ENCODE results near the gene THOP1. TPM values are rescaled to one million over a fixed set of nuclear protein-coding genes. Genes with fewer than 3 reads are reported as not detected.
"Not testable (repeated sequence)": the region's sequence is repeated elsewhere in the genome, so short reads cannot be mapped to it uniquely, and the experiment has no call there.

Gene THOP1
- total RNA-seq, 2 experiments from 2014 or later = 126 TPM

DNA sequence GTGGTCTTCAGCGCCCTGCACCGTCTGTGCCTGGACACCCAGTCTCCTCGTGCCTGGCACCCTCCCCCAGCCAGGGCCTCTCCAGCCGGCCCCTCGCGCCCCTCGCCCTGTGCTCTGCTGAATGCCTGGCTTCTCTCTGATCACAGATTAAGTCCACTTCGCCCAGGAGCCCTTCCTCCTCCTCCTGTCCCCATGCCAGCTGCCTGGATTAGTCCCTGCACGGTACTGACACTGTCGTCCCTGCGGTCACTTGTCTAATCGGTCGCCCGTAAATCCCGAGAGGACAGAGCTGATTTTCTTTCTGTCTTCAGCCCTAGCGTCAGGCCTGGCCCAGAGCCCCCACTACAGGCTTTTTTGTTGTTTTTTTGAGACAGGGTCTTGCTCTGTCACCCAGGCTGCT is 6.6 kb downstream of the THOP1 start:
- Mint-ChIP-seq H3K4me3 (no peak overlapping the region), H3K27me3 (no peaks in the 10 kb centered on the region), H3K4me1 (ENCODE audit: low read depth) (peaks cover 18% of the 10 kb centered on the region), H3K9me3 (no peaks in the 10 kb centered on the region), H3K36me3 (peaks cover 31% of the 10 kb centered on the region), H3K27ac (no peak overlapping the region)
- intact Hi-C loops (cut with micrococcal nuclease) = no loop called here
- POLR2A ChIA-PET = no interaction called here
- CTCF ChIA-PET = no interaction called here
- no peak for DNase-seq

DNA sequence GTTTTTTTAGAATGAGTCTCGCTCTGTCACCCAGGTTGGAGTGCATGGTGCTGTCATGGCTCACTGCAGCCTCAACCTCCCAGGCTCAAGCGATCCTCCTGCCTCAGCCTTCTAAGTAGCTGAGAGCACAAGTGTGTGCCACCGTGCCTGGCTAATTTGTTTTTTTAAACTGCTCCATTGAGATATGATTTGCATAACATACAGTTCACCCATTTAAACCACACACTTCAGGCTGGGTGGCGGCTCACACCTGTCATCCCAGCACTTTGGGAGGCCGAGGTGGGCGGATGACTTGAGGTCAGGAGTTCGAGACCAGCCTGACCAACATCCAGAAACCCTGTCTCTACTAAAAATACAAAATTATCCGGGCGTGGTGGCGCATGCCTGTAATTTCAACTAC is 7.4 kb downstream of the THOP1 start:
- Mint-ChIP-seq H3K36me3 (peaks cover 30% of the 10 kb centered on the region), H3K4me1 (ENCODE audit: low read depth) (peaks cover 11% of the 10 kb centered on the region)
- H3K27ac Mint-ChIP-seq; H3K4me3 Mint-ChIP-seq; POLR2A ChIA-PET; intact Hi-C loops (cut with micrococcal nuclease); DNase-seq; H3K27me3 Mint-ChIP-seq; CTCF ChIA-PET; H3K9me3 Mint-ChIP-seq: not testable (repeated sequence)

DNA sequence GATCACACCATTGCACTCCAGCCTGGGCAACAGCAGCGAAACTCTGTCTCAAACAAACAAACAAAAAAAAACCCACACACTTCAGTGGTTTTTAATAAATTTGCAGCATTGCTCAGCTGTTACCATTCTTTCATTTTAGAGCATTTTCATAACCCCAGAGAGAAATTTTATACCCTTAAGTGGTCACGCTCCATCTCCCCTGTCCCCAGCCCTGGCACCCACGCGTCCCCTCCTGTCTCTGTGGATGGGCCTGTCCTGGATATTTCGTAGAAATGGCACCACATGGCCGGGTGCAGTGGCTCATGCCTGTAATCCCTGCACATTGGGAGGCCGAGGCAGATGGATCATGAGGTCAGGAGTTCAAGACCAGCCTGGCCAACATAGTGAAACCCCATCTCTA is 7.8 kb downstream of the THOP1 start:
- H3K4me3 Mint-ChIP-seq = no peak overlapping the region
- no peaks in the 10 kb centered on the region for H3K9me3 Mint-ChIP-seq
- no peak overlapping the region for H3K27ac Mint-ChIP-seq
- H3K27me3 Mint-ChIP-seq = no peaks in the 10 kb centered on the region
- intact Hi-C loops (cut with micrococcal nuclease) = no loop called here
- ChIA-PET CTCF (no interaction called here), POLR2A (no interaction called here)
- no peak for DNase-seq
- H3K4me1 Mint-ChIP-seq (ENCODE audit: low read depth) = peaks cover 9% of the 10 kb centered on the region
- H3K36me3 Mint-ChIP-seq = peaks cover 31% of the 10 kb centered on the region

DNA sequence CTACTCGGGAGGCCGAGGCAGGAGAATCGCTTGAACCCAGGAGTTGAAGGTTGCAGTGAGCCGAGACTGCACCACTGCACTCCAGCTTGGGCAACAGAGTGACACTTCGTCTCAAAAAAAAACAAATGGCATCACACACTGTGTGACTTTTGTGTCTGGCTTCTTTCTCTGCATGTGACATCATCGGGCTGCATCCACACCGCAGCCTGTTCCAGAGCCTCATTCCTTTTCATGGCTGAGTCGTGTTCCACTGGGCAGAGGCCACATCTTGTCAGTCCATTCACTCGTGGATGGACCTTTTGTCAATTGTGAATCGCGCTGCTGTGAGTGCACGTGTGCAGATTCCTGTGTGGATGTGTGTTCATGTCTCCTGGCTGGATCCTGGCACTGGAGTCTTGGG is 8.3 kb downstream of the THOP1 start:
- intact Hi-C loops (cut with micrococcal nuclease) = no loop called here
- Mint-ChIP-seq H3K27me3 (no peaks in the 10 kb centered on the region), H3K9me3 (no peaks in the 10 kb centered on the region), H3K4me3 (no peak overlapping the region), H3K36me3 (peaks cover 31% of the 10 kb centered on the region), H3K27ac (no peak overlapping the region), H3K4me1 (ENCODE audit: low read depth) (peaks cover 7% of the 10 kb centered on the region)
- no peak for DNase-seq
- ChIA-PET POLR2A (no interaction called here), CTCF (interaction anchor here (0.9 kb wide), 1 partner anchor 93 kb away, joined by 4 read pairs; no protein-coding TSS in a partner anchor)

DNA sequence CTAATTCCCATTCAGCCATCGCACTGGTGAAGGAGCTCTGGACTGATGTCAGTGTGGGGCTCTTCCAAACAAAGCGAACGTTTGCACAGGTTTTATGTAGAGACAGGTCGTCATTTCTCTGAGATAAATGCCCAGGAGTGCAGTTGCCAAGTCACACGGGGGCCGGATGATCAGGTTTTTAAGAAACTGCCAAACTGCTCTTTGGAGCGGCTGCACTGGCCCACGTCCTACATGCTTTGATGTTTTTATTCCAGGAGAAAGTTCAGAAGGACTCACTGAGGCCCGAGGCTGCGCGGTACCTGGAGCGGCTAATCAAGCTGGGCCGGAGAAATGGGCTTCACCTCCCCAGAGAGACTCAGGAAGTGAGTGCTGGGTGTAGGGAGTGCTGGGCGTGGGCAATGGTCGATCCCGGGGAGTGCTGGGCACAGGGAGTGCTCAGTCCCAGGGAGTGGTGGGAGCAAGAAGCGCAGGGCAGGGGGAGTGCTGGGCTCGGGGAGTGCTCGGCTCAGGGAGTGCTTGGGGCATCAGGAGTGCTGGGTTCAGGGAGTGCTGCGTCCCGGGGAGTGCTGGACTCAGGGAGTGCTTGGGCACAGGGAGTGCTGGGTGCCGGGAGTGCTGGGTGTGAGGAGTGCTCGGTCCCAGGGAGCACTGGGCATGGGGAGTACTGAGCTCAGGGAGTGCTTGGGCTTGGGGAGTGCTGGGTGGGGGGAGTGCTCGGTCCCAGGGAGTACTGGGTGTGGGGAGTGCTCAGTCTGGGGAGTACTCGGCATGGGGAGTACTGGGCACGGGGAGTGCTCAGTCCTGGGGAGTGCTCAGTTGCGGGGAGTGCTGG is 10.7 kb downstream of the THOP1 start:
- no peak overlapping the region for H3K4me3 Mint-ChIP-seq
- intact Hi-C loops (cut with micrococcal nuclease) = no loop called here
- no peaks in the 10 kb centered on the region for H3K9me3 Mint-ChIP-seq
- peaks cover 31% of the 10 kb centered on the region for H3K36me3 Mint-ChIP-seq
- H3K27ac Mint-ChIP-seq = no peak overlapping the region
- no peak for DNase-seq
- POLR2A ChIA-PET = no interaction called here
- no peaks in the 10 kb centered on the region for H3K27me3 Mint-ChIP-seq
- no peaks in the 10 kb centered on the region for H3K4me1 Mint-ChIP-seq (ENCODE audit: low read depth)
- CTCF ChIA-PET = interaction anchor here (1.2 kb wide), 1 partner anchor 148 kb away, joined by 3 read pairs; no protein-coding TSS in a partner anchor

DNA sequence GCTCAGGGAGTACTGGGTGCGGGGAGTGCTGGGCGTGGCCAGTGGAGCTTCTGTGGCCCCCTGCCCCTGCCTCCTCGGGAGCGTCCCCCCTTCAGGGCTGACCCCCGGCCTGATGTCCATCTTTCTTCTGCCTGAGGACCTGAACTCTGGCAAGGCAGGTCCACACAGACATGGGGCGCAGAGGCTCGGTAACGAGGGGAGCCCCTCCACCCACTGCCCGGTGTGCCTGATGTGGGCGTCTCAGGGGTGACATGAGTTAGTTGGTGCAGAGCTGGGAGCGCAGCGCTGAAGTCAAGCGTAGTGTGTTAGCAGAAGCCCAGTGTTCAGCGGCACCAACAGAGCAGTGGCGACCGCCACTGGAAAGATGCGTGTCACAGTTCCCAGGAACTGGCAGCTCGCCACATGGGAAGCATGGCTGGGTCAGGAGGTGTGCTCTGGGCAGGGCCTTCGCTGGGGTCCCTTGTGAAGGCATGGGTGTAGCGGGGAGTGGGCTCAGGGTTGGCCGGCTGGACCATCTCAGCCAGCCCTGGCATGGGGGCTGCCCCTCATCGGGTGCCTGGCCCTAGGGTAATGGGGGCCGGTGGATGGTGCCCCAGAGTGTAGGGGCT is 11.5 kb downstream of the THOP1 start:
- POLR2A ChIA-PET = no interaction called here
- Mint-ChIP-seq H3K4me3 (no peak overlapping the region), H3K36me3 (peaks cover 37% of the 10 kb centered on the region), H3K27me3 (no peaks in the 10 kb centered on the region), H3K27ac (no peak overlapping the region), H3K4me1 (ENCODE audit: low read depth) (no peaks in the 10 kb centered on the region), H3K9me3 (no peaks in the 10 kb centered on the region)
- CTCF ChIA-PET = interaction anchor here (1.2 kb wide), 1 partner anchor 148 kb away, joined by 3 read pairs; no protein-coding TSS in a partner anchor
- intact Hi-C loops (cut with micrococcal nuclease) = no loop called here
- no peak for DNase-seq

DNA sequence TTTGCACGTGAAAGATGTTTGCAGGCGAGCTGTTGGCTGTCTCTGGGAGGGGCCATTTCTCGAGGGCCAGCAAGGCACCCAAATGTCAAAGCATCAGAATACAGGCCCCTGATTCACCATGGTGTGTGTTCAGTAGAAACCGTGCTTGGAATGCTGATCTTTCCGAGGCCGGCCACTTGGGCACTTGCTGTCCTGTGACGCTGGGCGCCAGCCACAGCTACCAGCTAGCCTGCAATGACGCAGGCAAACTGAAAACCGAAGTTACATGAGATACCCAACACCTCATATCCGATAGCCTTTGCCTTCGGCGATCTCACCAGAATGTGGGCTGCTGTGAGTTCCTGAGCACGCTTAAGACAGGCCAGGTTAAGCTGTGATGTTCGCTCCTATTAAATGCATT is 12.0 kb downstream of the THOP1 start:
- no peaks in the 10 kb centered on the region for H3K4me1 Mint-ChIP-seq (ENCODE audit: low read depth)
- H3K4me3 Mint-ChIP-seq = no peak overlapping the region
- H3K27ac Mint-ChIP-seq = no peak overlapping the region
- POLR2A ChIA-PET = no interaction called here
- no peaks in the 10 kb centered on the region for H3K27me3 Mint-ChIP-seq
- DNase-seq = no peak
- H3K9me3 Mint-ChIP-seq = no peaks in the 10 kb centered on the region
- intact Hi-C loops (cut with micrococcal nuclease) = no loop called here
- H3K36me3 Mint-ChIP-seq = peaks cover 37% of the 10 kb centered on the region
- CTCF ChIA-PET = interaction anchor here (1.2 kb wide), 1 partner anchor 149 kb away, joined by 3 read pairs; no protein-coding TSS in a partner anchor

DNA sequence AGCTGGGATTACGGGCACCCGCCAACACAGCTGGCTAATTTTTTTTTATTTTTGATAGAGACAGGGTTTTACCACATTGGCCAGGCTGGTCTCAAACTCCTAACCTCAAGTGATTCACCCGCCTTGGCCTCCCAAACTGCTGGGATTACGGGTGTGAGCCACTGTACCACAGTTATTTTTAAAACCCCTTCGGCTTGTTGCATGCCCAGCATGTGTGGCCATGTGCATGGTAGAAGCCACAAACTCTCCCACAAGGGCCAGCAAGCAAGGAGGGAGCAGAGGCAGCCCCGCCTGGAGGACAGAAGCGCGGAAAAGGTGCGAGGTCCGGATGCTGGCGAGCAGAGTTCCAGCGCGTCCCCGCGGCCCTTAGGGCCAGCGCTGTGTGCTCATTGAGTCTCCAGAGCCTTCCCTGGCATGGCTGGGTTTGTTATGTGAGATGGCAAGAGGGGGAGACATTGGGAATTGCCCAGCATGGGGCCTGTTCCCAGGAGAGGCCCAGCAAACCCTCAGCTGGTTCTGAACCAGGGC is 12.9 kb downstream of the THOP1 start:
- Mint-ChIP-seq H3K36me3 (peaks cover 38% of the 10 kb centered on the region), H3K27ac (no peak overlapping the region), H3K4me3 (no peak overlapping the region), H3K27me3 (no peaks in the 10 kb centered on the region), H3K9me3 (no peaks in the 10 kb centered on the region), H3K4me1 (ENCODE audit: low read depth) (no peaks in the 10 kb centered on the region)
- no peak for DNase-seq
- intact Hi-C loops (cut with micrococcal nuclease) = no loop called here
- POLR2A ChIA-PET = no interaction called here
- CTCF ChIA-PET = no interaction called here

DNA sequence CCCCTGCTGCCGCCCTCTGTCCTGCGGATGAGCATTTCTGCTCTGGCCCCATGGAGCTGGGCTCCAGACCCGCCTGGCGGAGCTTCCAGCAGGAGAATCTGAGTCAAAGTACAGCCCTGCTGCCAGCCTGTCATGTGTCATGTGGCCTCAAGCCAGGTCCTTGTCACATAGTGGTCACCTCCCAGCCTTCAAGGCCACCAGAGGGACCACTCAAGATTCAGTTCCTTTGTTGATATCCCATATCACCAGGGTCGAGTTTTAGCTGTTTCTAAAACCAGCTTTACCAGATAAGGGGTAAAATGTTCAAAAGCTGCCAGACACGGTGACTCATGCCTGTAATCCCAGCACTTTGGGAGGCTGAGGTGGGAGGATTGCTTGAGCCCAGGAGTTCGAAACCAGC is 13.4 kb downstream of the THOP1 start:
- intact Hi-C loops (cut with micrococcal nuclease) = no loop called here
- POLR2A ChIA-PET = no interaction called here
- no peaks in the 10 kb centered on the region for H3K4me1 Mint-ChIP-seq (ENCODE audit: low read depth)
- CTCF ChIA-PET = interaction anchor here (1.0 kb wide), 1 partner anchor 151 kb away, joined by 3 read pairs; no protein-coding TSS in a partner anchor
- peaks cover 35% of the 10 kb centered on the region for H3K36me3 Mint-ChIP-seq
- no peak for DNase-seq
- H3K4me3 Mint-ChIP-seq = no peak overlapping the region
- H3K9me3 Mint-ChIP-seq = no peaks in the 10 kb centered on the region
- H3K27me3 Mint-ChIP-seq = no peaks in the 10 kb centered on the region
- no peak overlapping the region for H3K27ac Mint-ChIP-seq

DNA sequence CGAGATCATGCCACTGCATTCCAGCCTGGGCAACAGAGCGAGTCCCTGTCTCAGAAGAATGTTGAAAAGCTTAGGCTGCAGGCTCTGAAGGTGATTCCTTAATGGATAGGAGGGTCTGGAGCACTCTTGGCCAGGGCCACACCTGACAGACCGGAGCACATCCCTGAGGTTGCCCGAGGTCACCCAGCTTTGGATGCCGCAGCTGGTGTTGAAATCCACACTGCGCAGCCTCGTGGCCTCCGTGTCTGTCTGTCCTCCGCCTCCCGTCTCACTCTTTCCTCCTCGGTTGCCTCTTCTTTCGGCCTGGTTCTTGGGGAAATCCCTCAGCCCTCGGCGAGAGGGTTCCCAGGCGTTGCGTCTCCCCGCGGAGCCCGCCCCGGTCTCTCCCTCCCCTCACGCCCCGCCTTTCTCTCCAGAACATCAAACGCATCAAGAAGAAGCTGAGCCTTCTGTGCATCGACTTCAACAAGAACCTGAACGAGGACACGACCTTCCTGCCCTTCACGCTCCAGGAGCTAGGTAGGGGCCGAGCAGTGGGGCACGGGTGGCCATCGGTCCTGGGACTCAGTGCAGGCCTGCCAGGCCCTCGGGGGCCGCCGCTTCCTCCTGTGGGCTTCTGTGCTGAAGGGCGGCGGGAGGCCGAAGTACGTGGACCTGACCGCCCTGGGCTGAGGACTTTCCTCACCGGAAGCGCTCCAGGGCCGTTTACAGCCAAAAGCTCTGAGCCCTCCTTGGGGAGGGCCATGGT is 14.1 kb downstream of the THOP1 start:
- peaks cover 36% of the 10 kb centered on the region for H3K36me3 Mint-ChIP-seq
- H3K27ac Mint-ChIP-seq = no peak overlapping the region
- no peaks in the 10 kb centered on the region for H3K27me3 Mint-ChIP-seq

DNA sequence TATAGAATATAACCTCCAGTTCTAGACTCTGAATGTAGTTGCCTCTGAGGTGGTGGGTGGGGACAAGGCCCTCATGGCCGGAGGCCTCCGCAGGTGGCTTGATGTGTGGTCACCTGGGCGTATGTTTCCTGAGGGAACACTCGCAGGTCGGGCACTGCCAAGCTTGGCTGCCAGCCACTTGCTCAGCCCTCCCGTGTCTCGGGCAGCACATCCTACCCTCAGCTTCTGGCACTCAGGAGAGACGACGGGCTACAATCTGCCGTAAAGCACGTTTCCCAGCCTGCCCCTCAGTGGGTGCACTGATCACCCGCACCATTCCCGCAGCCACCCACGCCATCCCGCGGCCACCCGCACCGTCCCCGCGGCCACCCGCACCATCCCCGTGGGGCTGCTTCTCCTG is 15.2 kb downstream of the THOP1 start:
- no peak for DNase-seq
- Mint-ChIP-seq H3K9me3 (no peaks in the 10 kb centered on the region), H3K27ac (no peak overlapping the region), H3K36me3 (peaks cover 34% of the 10 kb centered on the region), H3K4me1 (ENCODE audit: low read depth) (no peaks in the 10 kb centered on the region), H3K4me3 (no peak overlapping the region), H3K27me3 (no peaks in the 10 kb centered on the region)
- ChIA-PET POLR2A (no interaction called here), CTCF (interaction anchor here (0.6 kb wide), 1 partner anchor 82 kb away, joined by 3 read pairs; no protein-coding TSS in a partner anchor)
- intact Hi-C loops (cut with micrococcal nuclease) = no loop called here

More for the DNA sequence above, 14.1 kb downstream of the THOP1 start:
- CTCF ChIA-PET = interaction anchor here (0.6 to 1.0 kb wide), 2 partner anchors 53 to 151 kb away, joined by 3 read pairs; no protein-coding TSS in a partner anchor
- no peaks in the 10 kb centered on the region for H3K4me1 Mint-ChIP-seq (ENCODE audit: low read depth)
- POLR2A ChIA-PET = no interaction called here
- no peaks in the 10 kb centered on the region for H3K9me3 Mint-ChIP-seq
- intact Hi-C loops (cut with micrococcal nuclease) = no loop called here
- DNase-seq = no peak
- no peak overlapping the region for H3K4me3 Mint-ChIP-seq

DNA sequence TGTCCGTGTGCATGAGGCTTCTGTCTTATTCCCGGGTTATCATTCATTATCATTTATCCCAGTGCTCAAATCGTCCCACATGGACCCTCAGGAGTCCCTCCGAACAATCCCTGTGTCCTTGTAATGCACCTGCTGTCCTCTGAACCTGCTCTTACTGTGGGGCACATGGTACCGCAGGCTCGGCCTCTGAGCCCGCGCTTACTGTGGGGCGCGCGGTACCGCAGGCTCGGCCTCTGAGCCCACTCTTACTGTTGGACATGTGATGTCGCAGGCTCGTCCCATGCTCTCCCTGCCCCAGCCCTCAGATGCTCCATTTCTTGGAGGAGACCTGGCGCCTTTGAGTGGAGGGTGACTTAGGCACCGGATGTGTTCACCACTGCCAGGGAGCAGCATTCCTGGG is 17.5 kb downstream of the THOP1 start:
- Mint-ChIP-seq H3K9me3 (no peaks in the 10 kb centered on the region), H3K27ac (no peak overlapping the region), H3K36me3 (peaks cover 21% of the 10 kb centered on the region), H3K4me3 (no peak overlapping the region), H3K27me3 (no peaks in the 10 kb centered on the region), H3K4me1 (ENCODE audit: low read depth) (no peaks in the 10 kb centered on the region)
- intact Hi-C loops (cut with micrococcal nuclease) = no loop called here
- DNase-seq = no peak
- CTCF ChIA-PET = no interaction called here
- POLR2A ChIA-PET = no interaction called here

Data from activated CD4-positive, alpha-beta memory T cell treated with anti-CD3 and anti-CD28 coated beads for 36 hours (primary cell).